Glutamatergic neuron (in vitro differentiated cells): ENCODE results near the gene TEX26. TPM values are rescaled to one million over a fixed set of nuclear protein-coding genes. Genes with fewer than 3 reads are reported as not detected.

Source experiments
- DNase-seq: peaks from one replicate; pipeline ENCODE4 v3.0.0; 2022
- H3K27ac Mint-ChIP-seq: one replicate; pipeline ENCODE4 v1.8.0; 2020; ENCODE audit warnings: mild to moderate bottlenecking, mixed read lengths, inconsistent platforms; ENCODE audit not compliant: unreplicated experiment
- H3K27me3 Mint-ChIP-seq: one replicate; pipeline ENCODE4 v1.8.0; 2020; ENCODE audit warnings: mild to moderate bottlenecking, moderate library complexity, mixed read lengths, inconsistent platforms; ENCODE audit not compliant: unreplicated experiment
- H3K36me3 Mint-ChIP-seq: one replicate; pipeline ENCODE4 v1.8.0; 2020; ENCODE audit warnings: mild to moderate bottlenecking, mixed read lengths, inconsistent platforms; ENCODE audit not compliant: unreplicated experiment
- H3K4me1 Mint-ChIP-seq: one replicate; pipeline ENCODE4 v1.8.0; 2020; ENCODE audit warnings: mild to moderate bottlenecking, low read depth, mixed read lengths, inconsistent platforms; ENCODE audit not compliant: unreplicated experiment
- H3K4me3 Mint-ChIP-seq: one replicate; pipeline ENCODE4 v1.8.0; 2020; ENCODE audit warnings: mild to moderate bottlenecking, mixed read lengths, inconsistent platforms; ENCODE audit not compliant: unreplicated experiment
- H3K9me3 Mint-ChIP-seq: one replicate; pipeline ENCODE4 v1.8.0; 2020; ENCODE audit warnings: mild to moderate bottlenecking, moderate library complexity, mixed read lengths, inconsistent platforms; ENCODE audit not compliant: unreplicated experiment
- total RNA-seq: library from RNA; stranded (reverse); fragmentation: NEBNext Ultra II Directional; extraction: Animal tissue kit (Norgen Biotek cat#: 25700); gene quantifications from one replicate; pipeline ENCODE4 v1.2.1, GENCODE V29; 2021; ENCODE audit not compliant: unreplicated experiment
- TF ChIP-seq, protein P1 (sequence below): fragments of 200-600 bp; sonication (generic); IDR thresholded peaks from one replicate; pipeline ENCODE4 v1.5.0; 2021; ENCODE audit not compliant: partially characterized antibody, unreplicated experiment

Gene TEX26
- total RNA-seq, 1 donor from 2014 or later, result not detected

DNA sequence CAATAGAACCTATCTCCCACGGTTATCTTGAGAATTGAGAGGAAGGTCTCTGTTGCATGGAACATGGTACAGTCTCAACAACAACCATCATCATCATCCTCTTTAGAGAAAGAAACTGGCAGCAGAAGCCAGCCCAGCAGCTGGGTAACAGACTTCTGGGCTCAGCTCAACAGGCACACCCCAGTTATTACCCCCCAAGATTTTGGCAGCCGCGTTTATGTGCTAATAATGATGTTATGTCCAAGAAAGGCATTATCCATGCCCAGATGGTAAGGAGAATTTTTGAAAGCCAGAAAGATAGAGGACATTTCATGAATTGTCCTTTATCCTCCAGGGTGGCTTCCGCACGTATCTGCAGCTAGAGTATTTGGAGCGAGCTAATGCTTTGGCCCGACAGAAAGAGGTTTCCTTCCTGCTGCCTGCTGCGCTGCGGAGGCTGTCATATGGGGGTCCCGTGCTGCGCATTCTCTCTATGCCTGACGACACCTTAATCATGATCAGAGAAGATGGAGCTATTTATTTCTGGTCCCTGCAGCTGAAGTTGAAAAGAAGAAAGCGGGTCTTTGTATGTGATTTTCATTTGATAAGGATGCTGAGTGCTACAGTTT, 89.9 kb downstream of the TEX26 start:
- no peak overlapping the region for H3K4me3 Mint-ChIP-seq
- TF ChIP-seq, protein P1, sequence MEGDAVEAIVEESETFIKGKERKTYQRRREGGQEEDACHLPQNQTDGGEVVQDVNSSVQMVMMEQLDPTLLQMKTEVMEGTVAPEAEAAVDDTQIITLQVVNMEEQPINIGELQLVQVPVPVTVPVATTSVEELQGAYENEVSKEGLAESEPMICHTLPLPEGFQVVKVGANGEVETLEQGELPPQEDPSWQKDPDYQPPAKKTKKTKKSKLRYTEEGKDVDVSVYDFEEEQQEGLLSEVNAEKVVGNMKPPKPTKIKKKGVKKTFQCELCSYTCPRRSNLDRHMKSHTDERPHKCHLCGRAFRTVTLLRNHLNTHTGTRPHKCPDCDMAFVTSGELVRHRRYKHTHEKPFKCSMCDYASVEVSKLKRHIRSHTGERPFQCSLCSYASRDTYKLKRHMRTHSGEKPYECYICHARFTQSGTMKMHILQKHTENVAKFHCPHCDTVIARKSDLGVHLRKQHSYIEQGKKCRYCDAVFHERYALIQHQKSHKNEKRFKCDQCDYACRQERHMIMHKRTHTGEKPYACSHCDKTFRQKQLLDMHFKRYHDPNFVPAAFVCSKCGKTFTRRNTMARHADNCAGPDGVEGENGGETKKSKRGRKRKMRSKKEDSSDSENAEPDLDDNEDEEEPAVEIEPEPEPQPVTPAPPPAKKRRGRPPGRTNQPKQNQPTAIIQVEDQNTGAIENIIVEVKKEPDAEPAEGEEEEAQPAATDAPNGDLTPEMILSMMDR, result no peak
- DNase-seq, result no peak
- peaks cover 7% of the 10 kb centered on the region for H3K9me3 Mint-ChIP-seq
- peak overlapping the region; percentile 52 for H3K27ac Mint-ChIP-seq
- H3K36me3 Mint-ChIP-seq, result peaks cover 8% of the 10 kb centered on the region
- H3K4me1 Mint-ChIP-seq, result peaks cover 19% of the 10 kb centered on the region
- peaks cover 4% of the 10 kb centered on the region for H3K27me3 Mint-ChIP-seq

DNA sequence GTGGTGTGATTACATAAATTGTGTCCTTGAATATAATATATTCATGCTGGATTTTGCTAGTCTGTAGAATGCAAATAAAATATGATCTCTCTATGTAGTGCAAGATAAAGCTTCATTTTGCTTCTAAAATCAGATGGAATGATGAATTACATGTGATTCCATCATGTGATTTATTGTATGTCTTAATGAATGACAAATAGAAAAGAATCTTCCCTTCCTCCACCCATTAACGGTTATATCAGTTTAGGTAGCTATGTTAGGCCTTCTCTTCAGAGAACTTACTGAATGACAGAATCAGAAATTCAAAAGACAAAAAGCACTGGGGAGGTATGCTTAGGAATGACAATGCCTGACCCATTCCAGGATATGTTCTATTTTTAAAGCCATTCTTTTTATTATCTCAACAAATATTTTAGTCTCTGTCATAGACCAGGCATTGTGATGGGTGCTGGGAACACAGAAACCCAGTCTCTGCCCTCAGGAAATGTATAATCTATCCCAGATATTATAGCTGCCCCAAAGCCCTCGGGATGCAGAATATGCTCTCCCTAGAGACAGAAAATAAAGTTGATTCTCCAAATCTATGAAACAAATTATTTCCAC, 90.6 kb downstream of the TEX26 start:
- H3K4me3 Mint-ChIP-seq, result no peak overlapping the region
- no peak overlapping the region for H3K27ac Mint-ChIP-seq
- peaks cover 5% of the 10 kb centered on the region for H3K9me3 Mint-ChIP-seq
- peaks cover 4% of the 10 kb centered on the region for H3K27me3 Mint-ChIP-seq
- TF ChIP-seq, protein P1, result no peak
- peaks cover 6% of the 10 kb centered on the region for H3K36me3 Mint-ChIP-seq
- H3K4me1 Mint-ChIP-seq, result peaks cover 22% of the 10 kb centered on the region
- no peak for DNase-seq

Other genes with a start within 250 kb of the TEX26 start
- 0.81 TPM for gene ALOX5AP, start 197.1 kb upstream of the TEX26 start, total RNA-seq
- 0.51 TPM for gene MEDAG, start 26.4 kb upstream of the TEX26 start, total RNA-seq
- 114 TPM for gene HSPH1, start 229.2 kb downstream of the TEX26 start, total RNA-seq